GM19452 (cell line): ENCODE data around the gene FOXO3.

ENCODE experiments used
- ATAC-seq: cut with Tn5 transposase; IDR thresholded peaks from one replicate; pipeline ENCODE4 v1.9.1; 2021; ENCODE audit not compliant: unreplicated experiment

Gene FOXO3

DNA sequence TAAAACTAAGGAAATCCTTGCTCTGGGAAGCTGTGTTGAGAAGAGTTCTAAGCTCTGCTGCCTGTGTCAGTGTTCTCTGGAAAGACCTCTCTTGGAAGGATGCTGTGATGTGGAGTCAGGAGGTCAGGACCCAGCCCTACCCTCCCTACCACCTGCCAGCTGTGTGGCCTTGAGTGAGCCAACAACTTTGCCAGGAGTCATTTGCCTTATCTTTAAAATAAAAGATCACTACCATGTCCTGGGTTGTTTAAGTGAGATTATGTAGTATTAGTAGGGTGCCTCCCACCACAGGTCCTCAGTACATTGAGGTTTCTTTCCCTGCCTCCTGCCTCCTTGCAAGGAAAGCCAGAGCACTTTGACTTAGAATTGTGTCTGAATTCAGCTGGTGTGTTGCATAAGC lies 64.9 kb downstream of the FOXO3 start:
- no peak for ATAC-seq

DNA sequence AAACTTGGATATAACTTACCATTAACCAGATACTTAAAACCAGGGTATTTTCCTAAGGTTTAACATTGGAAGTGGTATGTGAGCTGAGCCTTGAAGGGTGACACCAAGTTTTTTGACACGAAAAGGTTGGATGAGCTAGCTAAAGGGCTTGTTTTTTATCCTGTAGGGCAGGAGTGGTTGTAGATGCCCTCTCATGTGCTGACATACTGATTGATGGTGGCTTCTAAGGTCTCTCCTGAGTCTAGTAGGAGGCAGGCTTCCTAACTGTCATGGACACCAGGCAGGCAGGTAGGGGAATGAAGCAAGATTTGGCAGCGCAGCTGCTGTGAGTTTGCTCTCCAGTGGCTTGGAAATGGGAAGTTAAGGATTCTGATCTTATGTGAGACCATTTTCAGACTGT lies 66.1 kb downstream of the FOXO3 start:
- no peak for ATAC-seq

DNA sequence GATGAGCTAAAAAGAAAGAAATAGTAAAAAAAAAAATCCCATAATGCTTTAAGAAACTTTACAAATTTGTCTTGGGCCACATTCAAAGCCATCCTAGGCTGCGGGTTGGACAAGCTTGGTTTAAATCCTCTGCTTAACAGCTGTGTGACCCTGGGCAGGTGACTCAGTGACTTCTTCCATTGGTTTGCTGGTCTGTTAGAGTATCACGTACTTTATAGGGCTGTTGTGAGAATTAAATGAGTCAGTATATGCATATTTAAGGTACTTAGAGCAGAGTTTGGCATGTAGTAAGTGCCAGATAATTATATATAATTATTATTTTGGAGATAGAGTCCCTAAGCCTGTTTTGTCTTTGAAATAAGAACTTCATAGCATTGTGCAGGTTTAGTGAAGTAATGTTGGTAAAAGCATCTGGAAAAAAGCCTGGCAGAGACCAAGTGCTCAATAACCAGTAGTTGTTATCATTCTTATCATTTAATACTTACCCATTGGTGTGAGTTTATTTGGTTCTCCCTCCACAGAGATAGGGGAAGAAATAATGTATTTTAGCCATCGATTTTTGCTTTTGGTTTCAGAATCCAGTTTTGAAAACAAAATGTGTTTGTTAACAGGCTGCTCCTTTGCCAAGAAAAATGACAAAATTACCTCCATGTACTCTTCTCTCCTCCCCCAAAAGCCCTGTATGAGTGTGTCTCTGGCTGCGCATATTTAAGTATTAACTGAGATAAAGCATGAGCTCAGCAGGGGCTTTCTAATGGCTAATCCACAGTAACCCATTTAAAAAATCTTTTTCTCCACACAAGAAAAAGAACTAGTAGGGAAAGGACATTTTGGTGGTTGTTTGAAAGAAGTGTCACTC lies 67.2 kb downstream of the FOXO3 start:
- no peak for ATAC-seq

DNA sequence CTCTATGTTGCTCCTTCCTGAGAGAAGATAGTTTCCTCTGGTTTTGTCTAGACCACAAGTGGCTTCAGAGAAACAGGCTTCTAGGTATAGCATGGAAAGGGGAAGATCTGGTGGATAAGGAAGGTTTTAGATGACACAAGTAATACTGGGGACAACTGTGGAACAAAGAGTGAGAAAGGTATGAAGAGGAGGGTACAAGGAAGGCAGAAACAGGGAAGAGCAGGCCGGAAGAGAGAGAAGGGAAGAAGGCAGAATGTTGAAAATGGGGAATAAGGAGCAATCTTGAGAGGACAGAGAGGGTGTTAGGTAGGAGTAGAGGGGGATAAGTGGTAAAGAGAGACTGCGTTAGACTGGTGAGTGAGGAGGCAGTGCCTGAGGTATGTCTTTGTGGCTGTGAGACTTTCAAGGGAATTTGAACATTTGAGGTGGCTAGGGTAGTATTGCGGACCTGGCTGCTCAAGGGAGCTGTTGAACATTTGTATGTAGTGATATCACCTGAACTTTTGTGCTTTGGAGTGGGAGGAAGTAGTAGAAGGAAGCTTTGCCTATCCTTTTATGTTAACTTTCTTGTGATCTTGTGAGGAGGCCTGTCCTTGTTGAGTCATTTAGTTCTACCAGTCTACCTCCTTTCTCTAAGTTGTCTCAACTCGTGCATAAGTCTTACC lies 69.5 kb downstream of the FOXO3 start:
- no peak for ATAC-seq

DNA sequence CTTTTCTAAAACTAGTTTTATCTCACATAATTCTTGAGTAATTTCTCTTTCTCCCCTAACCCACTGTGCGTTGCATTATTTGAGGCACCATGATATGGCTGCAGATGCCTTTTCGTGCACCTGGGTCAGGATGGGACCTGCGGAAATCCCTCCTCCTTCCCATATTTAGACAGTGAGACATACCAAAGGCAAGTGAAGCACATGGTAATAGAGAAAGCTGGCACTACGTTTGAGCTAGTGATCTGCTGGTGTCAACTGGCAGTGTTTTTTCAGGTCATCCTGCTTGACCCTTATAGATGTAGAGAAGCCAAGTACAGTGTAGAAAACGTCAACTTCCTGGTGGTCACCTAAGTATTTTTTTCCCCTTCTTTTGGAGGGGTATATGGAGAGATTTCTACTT lies 71.7 kb downstream of the FOXO3 start:
- no peak for ATAC-seq

DNA sequence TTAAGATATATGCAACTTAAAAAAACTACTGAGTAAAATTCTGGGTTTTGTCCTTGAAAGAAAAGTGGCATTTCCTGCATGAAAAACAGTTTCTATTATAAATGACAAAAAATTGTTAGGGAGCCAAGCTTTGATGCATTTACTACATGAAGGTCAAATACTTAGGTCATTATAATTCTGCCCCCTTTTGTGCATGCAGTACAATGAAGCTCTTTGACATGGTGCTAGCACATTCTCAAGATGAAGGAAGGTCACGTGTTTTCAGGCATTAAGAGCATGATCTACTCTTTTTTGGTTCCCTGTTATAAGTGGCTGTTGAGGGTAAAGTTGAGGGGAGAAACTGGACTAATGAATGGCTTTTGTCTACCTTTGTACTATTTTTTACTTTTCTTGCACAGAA lies 72.7 kb downstream of the FOXO3 start:
- ATAC-seq, result no peak

DNA sequence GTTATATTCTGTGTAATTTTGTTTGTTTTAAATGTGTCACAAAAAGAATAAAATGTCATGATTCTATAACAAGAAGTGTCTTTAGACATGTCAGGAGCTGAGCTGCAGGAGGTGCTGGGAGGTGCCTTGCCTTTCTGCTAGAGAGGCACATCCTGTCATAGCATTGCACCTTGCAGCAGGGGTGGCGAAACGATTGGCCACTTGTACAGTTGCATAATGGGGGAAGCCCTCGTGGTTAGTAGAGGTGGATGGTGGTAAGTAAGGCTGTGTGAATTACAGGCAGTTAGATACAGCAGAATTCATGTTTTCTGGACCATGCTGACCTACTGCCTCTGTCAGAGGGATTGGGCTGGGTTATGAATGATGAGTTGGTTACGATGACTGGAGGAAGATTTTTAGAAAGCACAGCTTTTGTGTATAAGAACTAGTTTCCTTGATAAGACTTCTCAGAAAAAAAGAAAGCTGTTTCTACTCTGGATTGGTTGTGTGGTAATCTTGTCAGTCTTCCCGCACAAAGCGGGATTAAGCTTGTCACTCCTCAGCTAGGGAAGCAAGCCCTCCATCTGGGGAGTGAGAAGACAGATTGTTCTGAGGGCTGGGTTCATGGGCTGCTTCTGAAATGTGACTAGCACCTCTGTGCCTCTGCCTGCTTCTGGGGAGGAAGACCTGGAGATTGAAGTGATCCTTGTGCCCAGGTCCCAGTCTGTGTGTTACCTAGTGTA lies 74.9 kb downstream of the FOXO3 start:
- no peak for ATAC-seq

DNA sequence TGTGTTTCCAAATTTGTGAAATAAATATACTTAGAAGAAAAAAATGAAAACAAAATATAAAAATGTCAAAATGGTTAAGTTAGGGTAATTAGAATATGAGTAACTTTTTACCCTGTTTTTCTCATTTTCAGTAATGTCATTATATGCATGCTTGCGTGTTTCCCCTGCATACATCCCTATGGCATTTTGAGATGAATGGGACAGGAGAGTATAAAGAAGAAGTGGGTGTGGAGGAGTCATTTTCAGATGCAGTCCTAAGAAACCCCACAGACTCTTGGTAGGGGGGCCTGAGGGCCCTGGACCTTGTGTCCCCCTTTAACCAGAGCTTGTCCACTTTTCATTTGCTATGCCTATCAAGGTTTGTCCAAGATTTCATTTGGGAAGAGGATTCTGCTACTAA lies 77.2 kb downstream of the FOXO3 start:
- ATAC-seq, result no peak

DNA sequence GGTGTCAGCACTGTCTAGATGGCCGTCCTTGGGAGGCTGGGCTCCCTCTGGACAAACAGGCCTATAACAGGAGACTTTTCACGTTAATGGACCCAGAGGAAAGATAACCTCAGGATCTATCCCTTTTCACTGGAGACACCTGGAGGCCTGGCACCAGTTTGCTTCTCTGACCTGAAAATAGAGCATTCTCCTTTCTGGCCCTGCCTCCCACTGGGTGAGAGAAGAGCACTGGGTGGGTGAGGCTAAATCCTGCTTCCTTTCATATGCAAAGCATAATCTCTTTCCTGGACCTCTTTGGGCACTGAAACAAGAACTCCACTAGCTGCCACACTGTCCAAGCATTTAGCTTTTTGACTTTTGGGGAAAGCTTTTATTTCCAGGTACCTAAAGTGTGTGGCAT lies 78.3 kb downstream of the FOXO3 start:
- no peak for ATAC-seq

DNA sequence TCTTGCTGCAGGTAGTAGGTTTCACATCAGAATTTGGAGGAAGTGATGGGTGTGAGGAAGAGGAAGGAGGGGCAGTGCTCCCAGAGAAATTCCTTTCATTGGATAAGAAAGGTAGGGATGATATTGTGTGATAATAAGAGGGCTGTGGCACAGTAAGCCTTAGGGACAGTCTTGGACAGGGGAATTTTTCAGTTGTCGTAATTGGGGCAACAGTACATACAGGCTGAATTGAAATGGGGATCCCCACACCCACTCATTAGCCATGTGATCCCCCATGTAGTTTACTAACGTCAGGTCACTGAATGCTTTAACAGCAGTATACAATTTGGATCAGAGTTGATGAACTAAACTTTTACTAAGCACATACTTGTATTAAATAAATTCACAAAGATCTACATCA lies 79.4 kb downstream of the FOXO3 start:
- no peak for ATAC-seq

DNA sequence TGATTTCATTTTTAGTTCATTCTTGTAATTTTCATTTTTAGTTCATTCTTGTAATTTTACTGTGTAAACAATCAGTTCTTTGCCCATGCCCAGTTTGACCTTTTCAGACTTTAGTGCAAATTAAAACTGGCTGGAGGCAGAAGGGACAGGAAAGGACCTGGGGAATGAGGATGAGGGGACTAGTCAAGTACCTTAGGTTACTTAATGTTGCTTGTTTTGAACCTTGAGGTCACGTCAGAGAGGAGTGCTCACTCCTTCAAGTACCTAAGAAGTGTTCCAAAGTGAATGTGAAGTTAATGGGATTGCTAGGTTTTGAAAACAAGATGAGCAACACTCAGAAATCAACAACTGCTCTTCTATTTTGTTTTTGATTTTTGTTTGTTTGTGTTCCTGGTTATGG lies 82.5 kb downstream of the FOXO3 start:
- ATAC-seq, result no peak

DNA sequence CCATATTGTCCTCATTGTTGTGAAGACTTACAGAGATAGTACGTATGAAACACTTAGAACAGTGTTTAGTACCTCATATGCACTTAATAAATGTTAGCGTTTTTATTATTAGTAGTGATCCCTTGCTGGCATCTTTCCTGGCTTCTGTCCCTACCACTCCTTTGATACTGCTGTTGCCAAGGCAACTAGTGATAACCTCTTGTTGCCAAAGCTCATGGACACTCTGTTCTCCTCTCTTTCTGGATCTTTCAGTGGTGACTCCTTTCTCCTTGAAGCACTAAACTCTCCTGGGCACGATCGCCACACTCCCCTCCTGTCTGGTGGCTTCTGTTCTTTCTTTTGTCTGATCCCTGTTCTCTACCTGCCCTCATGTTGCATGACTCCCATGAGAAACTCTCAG lies 83.5 kb downstream of the FOXO3 start:
- ATAC-seq, result no peak

DNA sequence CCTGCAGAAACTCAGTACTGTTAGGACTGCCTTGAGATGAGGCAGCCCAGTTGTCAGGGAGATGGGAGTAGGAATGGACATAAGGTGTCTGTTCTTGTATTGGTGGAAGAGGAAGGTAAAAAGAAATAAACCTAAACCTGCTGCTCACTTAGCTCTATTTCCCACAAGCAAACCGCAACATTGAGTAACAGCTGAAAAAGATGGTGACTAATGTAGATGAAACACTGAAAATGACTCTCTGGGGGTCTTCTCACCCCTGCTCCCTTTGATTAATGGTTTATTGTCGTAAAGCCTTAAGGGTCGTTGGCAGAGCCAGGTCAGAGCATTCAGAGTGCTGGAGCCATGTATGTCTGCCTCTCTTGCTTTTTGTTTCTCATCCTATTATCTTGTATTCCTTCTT lies 87.5 kb downstream of the FOXO3 start:
- ATAC-seq, result no peak

DNA sequence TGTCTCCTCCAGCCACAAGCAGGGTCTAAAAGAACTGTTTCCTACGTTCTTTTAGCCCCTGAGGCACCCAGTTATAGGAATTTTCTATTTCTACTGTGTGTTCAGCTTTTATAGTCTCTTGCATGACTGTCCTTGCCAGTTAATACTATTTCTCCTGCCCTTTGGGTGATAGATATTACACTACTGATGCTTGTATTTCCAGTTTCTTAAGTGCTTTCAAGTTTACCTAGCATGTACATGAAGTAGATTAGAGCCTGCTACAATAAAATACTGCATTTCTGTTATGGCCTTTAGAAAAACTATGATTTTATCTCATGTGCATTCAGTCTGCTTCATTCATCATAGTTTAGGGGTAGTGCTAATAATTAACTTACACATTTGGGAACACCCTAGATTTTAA lies 89.6 kb downstream of the FOXO3 start:
- ATAC-seq, result no peak

DNA sequence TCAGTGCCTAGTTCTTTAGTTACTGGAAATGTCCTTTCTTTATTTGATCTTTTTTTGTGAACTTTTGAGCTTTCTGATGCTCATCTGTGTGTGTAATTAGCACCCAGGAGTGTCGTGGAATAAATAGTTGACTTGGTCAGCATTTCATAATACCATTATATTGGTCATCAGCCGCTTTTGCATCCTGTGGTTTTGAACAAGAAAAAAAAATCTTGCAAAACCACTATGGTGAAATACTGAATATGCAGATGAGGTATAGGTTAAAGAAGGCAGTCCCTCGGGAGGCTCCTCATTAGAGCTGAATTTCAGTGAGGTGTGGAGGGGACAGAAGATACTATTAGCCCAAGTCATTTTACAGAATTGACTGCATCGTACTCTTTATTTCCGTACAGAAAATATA lies 90.1 kb downstream of the FOXO3 start:
- no peak for ATAC-seq

DNA sequence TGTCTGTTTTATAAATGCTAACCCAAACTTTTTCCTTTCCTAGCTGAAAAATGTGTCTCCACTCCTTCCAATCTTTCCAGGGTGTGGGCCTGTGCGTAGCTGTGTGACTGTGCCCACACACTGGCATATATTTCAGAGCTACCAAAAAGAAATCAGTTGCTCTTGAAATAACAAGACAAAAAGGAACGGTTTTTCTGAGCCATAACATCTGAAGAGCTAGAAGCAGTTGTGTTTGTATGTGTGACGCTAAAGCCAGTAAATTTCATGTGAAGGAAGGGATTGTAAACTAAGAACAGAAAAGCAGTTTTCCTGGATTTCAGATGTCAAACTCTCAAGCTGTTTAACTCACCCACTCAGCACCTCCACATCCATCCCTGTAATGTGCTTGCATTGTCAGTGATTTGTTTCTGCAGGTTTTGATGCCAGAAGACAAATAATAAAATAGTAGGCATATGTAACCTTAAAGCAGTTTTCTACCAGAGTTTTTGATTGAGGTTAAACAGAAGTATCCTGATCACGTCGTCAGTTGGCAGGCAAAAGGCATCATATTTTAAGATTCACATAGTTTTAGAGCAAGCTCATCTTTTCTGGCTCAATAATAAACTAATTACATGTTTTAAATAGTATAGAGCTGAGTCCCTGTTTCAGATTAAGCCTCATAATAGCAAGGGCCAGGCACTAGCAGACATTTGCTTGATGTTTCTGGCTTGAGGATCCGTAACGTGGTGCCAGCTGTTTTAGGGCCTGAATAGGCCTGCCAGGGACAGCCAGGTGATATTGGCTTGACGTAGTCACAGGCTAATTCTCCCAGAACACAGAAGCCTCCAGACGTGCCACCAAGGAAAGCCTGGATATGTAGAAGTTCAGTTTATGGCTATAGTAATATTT lies 90.9 kb downstream of the FOXO3 start:
- ATAC-seq, result no peak

DNA sequence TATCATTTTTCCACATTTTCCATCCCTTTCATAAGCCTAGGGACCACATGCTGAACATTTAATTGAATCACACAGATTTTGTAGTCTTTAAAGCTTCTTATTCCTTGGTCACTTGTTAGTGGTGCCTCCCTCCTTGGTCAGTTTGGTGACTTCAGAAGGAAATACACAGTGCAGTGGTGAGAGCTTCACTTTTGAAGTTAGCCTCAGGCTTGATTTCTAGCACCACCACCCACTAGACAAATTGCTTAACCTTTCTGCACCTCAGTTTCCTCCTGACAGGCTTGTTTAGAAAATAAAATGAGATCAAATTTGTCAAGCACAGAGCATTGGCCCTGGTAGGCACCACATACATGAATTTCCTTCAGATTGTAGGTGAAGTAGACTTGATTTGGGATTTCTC lies 91.7 kb downstream of the FOXO3 start:
- no peak for ATAC-seq

DNA sequence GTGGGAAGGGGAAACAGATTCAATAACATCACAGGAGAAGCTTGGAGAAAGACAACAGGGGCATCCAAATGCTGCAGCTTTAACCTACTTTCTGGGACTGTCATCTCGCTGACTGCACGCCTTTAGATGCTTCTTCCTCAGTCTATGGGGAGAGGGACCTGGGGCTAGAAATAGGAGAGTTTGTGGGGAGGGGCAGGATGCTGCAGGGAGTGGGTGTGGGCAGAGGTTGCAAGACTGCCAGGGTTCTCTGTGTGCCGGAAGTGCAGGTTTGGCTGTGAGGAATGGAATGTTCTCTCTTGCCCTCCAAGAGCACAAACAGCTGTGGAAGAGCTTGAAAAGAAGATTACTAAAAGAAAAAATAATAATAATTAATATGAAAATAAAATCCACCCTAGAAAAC lies 93.2 kb downstream of the FOXO3 start:
- no peak for ATAC-seq

DNA sequence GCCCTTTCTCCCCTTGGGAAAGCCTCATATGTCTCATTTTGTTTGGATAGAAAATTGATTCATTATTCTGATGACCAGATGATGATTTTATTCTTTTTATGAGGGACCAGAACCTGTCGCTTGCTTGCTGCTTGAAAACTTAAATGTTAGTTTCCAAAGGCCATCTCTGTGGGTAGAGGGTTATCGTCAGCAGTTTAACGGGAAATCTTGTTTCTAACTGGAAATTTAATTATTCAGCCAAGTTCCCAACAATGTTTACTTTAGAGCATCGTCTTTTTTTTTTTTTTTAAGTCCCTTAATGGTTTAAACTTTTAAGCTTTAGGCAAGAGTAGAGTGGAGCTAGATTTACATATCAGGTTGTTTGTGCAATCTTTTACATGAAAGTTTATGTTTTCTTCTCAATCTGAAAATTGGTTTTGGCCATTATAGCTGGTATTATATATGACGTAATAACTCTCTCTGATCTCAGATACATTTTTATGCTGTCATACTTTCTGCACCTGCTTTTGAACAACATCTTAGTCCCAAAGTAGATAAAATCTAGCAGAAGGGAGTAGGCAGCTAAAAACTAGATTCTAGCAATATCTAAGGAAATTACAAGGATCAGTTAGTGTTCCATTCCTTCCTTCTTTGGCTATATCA lies 93.9 kb downstream of the FOXO3 start:
- ATAC-seq, result no peak

DNA sequence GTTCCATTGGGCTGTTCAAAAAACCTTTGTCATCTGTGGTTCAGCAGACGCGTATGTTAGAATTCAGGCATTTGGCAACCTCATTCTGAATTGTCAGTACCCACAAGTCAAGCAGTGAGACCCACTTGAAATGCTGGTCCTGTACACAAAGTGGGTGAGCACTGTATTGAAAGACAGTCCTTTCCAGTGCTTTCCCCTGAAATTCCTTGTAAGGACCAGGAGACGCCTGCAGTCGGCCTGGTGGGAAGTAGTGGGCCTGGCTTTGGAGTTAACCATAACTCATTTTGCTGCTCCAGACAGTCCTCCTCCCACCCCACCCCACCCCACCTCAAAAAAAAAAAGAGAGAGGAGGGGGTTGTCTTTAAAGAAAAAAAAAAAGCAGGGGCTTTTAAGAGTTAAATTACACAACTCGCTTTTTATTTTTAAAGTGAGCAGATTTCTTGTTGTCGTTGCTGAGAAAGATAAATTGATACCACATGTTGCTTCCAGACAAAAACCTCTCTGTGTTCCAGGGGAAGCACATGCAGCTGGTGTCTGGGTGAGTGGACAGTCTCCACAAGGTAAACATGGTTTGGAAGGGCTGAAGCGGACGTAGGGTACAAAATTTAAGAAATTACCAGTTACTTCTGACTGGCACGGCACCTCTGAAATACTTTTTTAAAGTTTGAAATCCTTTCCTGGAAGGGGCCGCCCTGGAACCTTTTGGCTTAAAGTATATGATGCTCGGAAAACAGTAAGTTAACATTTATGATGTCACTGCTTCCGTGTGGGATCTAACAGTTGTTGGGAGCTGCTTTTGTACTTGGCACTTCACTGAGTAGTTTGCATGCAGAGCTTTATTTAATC lies 95.3 kb downstream of the FOXO3 start:
- no peak for ATAC-seq
